OCI-M2 (cell line): ENCODE data around the gene ZC3H12C.
"Not testable (repeated sequence)": the region's sequence is repeated elsewhere in the genome, so short reads cannot be mapped to it uniquely, and the experiment has no call there.

ENCODE experiments used
- DNase-seq: peaks from one replicate; lab custom pipeline; 2025; ENCODE audit not compliant: unreplicated experiment; lab: John Stamatoyannopoulos, UW

ZC3H12C gene

GRCh38 chr11:110208678-110209312 is 115.6 kb downstream of the ZC3H12C start:
- not testable (repeated sequence) for DNase-seq

GRCh38 chr11:110209313-110209694 is 116.1 kb downstream of the ZC3H12C start:
- DNase-seq: not testable (repeated sequence)

DNA sequence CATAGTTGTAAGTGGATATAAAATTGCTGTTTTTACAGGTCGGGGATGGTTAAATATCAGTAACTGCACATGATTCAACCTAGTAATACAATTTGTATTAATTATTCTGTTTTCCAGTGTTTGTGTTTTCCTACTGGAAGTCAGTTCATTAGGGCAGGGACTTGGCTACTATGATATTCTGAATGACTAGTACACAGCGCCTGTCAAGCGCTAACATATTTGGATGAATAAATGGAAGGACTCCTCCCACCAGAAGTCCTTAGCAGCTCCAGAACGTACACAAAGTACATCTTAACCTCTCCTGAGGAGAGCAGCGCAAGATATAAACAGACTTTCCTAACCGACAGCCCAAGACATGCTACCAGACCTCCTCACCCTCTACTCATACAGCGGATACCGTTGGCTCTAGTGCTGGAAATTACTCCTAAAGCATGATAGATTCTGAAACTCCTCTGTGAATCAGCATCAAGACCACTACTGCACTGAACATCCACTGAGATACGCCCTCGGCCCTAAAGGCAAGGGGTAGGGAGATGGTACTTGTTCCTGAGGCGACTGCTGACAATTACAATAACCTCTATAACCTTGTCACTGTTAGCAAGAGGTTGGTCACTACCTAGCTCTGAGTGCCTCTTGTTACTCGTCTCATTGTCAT is 124.2 kb downstream of the ZC3H12C start:
- DNase-seq: no peak

- DNase-seq: no peak
Observed at GRCh38 chr11:110217936-110218335, 124.7 kb downstream of the ZC3H12C start.

DNA sequence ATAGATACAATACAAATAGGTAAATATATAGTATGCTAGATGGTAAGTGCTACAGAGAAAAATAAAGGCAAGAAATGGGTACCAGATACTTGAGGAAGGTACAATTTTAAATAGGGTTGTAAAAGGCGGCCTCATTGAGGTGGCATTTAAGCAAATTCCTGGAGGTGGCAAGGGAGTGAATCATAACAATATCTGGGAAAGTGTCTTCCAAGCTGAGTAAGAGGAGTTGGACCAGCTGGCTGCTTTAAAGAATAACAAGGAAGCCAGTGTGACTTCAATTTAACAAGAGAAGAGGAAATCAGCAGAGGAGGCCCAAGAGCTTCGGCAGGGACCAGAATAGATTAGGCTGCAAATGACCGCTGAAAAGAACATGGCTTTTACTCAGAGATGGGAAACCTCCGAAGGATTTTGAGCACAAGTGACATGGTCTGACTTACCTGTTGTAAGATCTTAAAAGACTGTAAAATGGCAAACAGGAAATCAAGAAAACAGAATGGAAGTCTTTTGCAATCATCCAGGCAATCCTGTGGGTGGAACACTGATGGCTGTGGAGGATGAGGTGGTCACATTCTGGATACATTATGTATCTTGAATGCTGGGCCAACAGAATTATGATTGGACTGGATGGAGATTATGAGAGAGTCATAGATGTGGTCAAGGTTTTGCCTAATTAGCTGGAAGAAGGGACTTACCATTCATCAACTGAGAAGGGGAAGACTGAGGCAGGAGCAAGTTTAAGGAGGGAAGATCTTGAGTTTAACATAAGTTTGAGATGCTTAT is 126.0 kb downstream of the ZC3H12C start:
- no peak for DNase-seq
